GM12878 (cell line): ENCODE data around the gene NELFB. TPM values are rescaled to one million over a fixed set of nuclear protein-coding genes. Genes with fewer than 3 reads are reported as not detected.

ENCODE experiments used
- ATAC-seq: fragments of 200-7000 bp; cut with Tn5 transposase; 3 replicates; pipeline ENCODE4 v1.9.1; 2020; ENCODE audit warnings: mild to moderate bottlenecking, moderate library complexity
- BruUV-seq: library from RNA; stranded (reverse); fragments of 400-500 nt; replicated peaks from 2 replicates; lab custom pipeline; 2021; lab: Mats Ljungman, UMichigan
- CTCF ChIA-PET: fragments of 300-600 bp; sonication (Branson Sonifier 250); formaldehyde crosslinking; extraction: SDS; loops from one replicate; lab custom pipeline; 2021; ENCODE audit warnings: inconsistent platforms; lab: Yijun Ruan, JAX
- POLR2A ChIA-PET: fragments of 350-600 bp; formaldehyde crosslinking; extraction: SDS; loops from one replicate; lab custom pipeline; 2021; ENCODE audit warnings: inconsistent platforms; lab: Charles Lee
- RAD21 ChIA-PET: fragments of 300-600 bp; sonication (Branson Sonifier 250); formaldehyde crosslinking; loops from one replicate; lab custom pipeline; 2023; ENCODE audit warnings: antibody characterized with exemption; ENCODE audit not compliant: unreplicated experiment; lab: Charles Lee
- SMC1A ChIA-PET: fragments of 300-600 bp; sonication (Branson Sonifier 250); formaldehyde crosslinking; loops from one replicate; lab custom pipeline; 2023; ENCODE audit not compliant: unreplicated experiment, uncharacterized antibody; lab: Charles Lee
- DNase-seq: peaks from one replicate; pipeline ENCODE4 v3.0.0-alpha.2; 2011; ENCODE audit warnings: low read depth, low spot score
- FAIRE-seq: peaks from 3 replicates; lab custom pipeline; 2011; peaks lifted over from hg19 to GRCh38; lab: Jason Lieb, UNC
- H2AFZ ChIP-seq: 2 replicates; pipeline ENCODE4 v1.6.0; 2011; ENCODE audit warnings: low read depth, low read length, control low read depth; ENCODE audit not compliant: control insufficient read depth
- H3K27ac ChIP-seq: 2 replicates; pipeline ENCODE4 v1.5.1; 2011; ENCODE audit warnings: control low read depth; ENCODE audit not compliant: control insufficient read depth, insufficient read depth
- H3K27me3 ChIP-seq, 2 experiments: replicated peaks in 1 of 2; 2 replicates each; pipeline versions ENCODE4 v1.6.0 to v1.6.1; 2011; ENCODE audit warnings: low read length in 1 of 2; ENCODE audit not compliant: control insufficient read depth in 2 of 2, insufficient read depth in 2 of 2
- H3K36me3 ChIP-seq, 2 experiments: 2 replicates each; pipeline ENCODE4 v1.5.1; 2011; ENCODE audit warnings: low read length in 1 of 2; ENCODE audit not compliant: control insufficient read depth in 2 of 2, insufficient read depth in 2 of 2
- H3K4me1 ChIP-seq: 2 replicates; pipeline ENCODE4 v1.6.1; 2011; ENCODE audit warnings: mild to moderate bottlenecking, low read length, moderate library complexity, mixed read lengths; ENCODE audit not compliant: control insufficient read depth, insufficient read depth
- H3K4me2 ChIP-seq: 2 replicates; pipeline ENCODE4 v1.6.0; 2011; ENCODE audit warnings: control low read depth; ENCODE audit not compliant: control insufficient read depth, insufficient read depth
- H3K4me3 ChIP-seq: fragments of 200-600 bp; sonication (generic); 2 replicates; pipeline ENCODE4 v1.5.1; 2016
- H3K79me2 ChIP-seq: 2 replicates; pipeline ENCODE4 v1.6.0; 2011; ENCODE audit warnings: low read length; ENCODE audit not compliant: control insufficient read depth, insufficient read depth
- H3K9ac ChIP-seq: 2 replicates; pipeline ENCODE4 v1.8.0; 2011; ENCODE audit warnings: low read length, control low read depth, mixed read lengths; ENCODE audit not compliant: control insufficient read depth, insufficient read depth
- H3K9me3 ChIP-seq: replicated peaks from 3 replicates; pipeline ENCODE4 v1.5.1; 2011; ENCODE audit warnings: mild to moderate bottlenecking, low read length; ENCODE audit not compliant: control insufficient read depth, insufficient read depth
- H4K20me1 ChIP-seq: 2 replicates; pipeline ENCODE4 v1.6.0; 2011; ENCODE audit not compliant: control insufficient read depth, insufficient read depth
- ZNF687 ChIP-seq: fragments of 450-650 bp; IDR thresholded peaks from 2 replicates; pipeline ENCODE4 v1.6.1; 2017; ENCODE audit warnings: mild to moderate bottlenecking, moderate library complexity
- WGBS: methylation state at CpG from one replicate; pipeline ENCODE4 v1.1.6; 2016; ENCODE audit warnings: low lambda C conversion rate; ENCODE audit not compliant: insufficient replicate concordance, insufficient coverage; ENCODE audit errors: missing lambda C conversion rate; 5-methylcytosine and 5-hydroxymethylcytosine counted together
- in situ Hi-C: fragments of 300-500 bp; cut with MboI; formaldehyde crosslinking; loops from 9 replicates; pipeline ENCODE4 v1.14.3; 2018; ENCODE audit warnings: mixed read lengths
- intact Hi-C: fragments of 100-400 bp; cut with micrococcal nuclease; formaldehyde crosslinking; loops from one replicate; pipeline ENCODE4 v1.14.2; 2022; ENCODE audit not compliant: unreplicated experiment
- polyA plus RNA-seq, 11 experiments: library from polyadenylated mRNA; depleted of rRNA in 4 of 11; unstranded in 6 of 11; stranded (reverse) in 5 of 11; fragments of >200 nt; fragmentation: Nextera tagmentation in 4 of 11; fragmentation: Illumina TruSeq in 1 of 11; extraction: Ambion mirVana in 4 of 11; extraction: Trizol in 1 of 11; gene quantifications; 1 replicate in 1 of 11; 2 replicates in 10 of 11; pipeline versions ENCODE4 v1.2.1 to v1.2.3, GENCODE V29; 2011 to 2016; ENCODE audit warnings: inconsistent platforms in 2 of 11, missing spikeins in 2 of 11, low read depth in 1 of 11
- total RNA-seq, 4 experiments: library from RNA; depleted of rRNA in 3 of 4; stranded (reverse); fragments of >200 nt in 3 of 4; fragmentation: Illumina TruSeq in 1 of 4; extraction: Trizol in 1 of 4; gene quantifications; 2 replicates each; pipeline versions ENCODE4 v1.2.1 to v1.2.3, GENCODE V29; 2013 to 2021

Gene NELFB
- total and polyA plus RNA-seq, 10 of the 15 experiments (the other 5 are each of a cell fraction or from before 2014, with no cell fraction given), result 0.19 to 63.4 (median 30.9) TPM

GRCh38 chr9:137218212-137218753 is 36.8 kb upstream of the NELFB start:
- Histone ChIP-seq H3K9me3 (no peaks in the 10 kb centered on the region), H3K9ac (no peak overlapping the region)
- FAIRE-seq, result no peak

More at GRCh38 chr9:137218212-137218753, 36.8 kb upstream of the NELFB start:
- ATAC-seq (no peak), DNase-seq (no peak)
- intact Hi-C loops, result no loop called here
- CTCF ChIA-PET, result no interaction called here
- Histone ChIP-seq H4K20me1 (no peaks in the 10 kb centered on the region), H2AFZ (no peak overlapping the region), H3K4me3 (no peak overlapping the region), H3K4me2 (no peak overlapping the region)
- no TSS peak for BruUV-seq
- SMC1A ChIA-PET, result no interaction called here
- WGBS, result 88% methylated on average over 29 of the region's 30 CpGs
- no peak for TF ChIP-seq ZNF687
- TF ChIP-seq, all 136 proteins: peak for 0
- POLR2A ChIA-PET, result interaction anchor here (1.4 kb wide), 1 partner anchor 17 kb away, joined by 4 read pairs; the partner anchor contains the start of gene TPRN
- no peaks in the 10 kb centered on the region for H3K27me3 ChIP-seq
- in situ Hi-C loops, result no loop called here
- H3K27ac ChIP-seq, result no peak overlapping the region
- RAD21 ChIA-PET, result no interaction called here
- H3K4me1 ChIP-seq, result peaks cover 5% of the 10 kb centered on the region; the same call in 1 of the 2 replicates
- no peaks in the 10 kb centered on the region for H3K79me2 ChIP-seq
- H3K36me3 ChIP-seq, result peaks cover 0 to 2% of the 10 kb centered on the region in 2 experiments; a peak in 2 of 4 replicates
